HG02973 (cell line): ENCODE results near the gene SLC16A3.

Experiments
- ATAC-seq: cut with Tn5 transposase; IDR thresholded peaks from one replicate; pipeline ENCODE4 v1.9.1; 2021; ENCODE audit warnings: moderate library complexity; ENCODE audit not compliant: unreplicated experiment

SLC16A3 gene

DNA sequence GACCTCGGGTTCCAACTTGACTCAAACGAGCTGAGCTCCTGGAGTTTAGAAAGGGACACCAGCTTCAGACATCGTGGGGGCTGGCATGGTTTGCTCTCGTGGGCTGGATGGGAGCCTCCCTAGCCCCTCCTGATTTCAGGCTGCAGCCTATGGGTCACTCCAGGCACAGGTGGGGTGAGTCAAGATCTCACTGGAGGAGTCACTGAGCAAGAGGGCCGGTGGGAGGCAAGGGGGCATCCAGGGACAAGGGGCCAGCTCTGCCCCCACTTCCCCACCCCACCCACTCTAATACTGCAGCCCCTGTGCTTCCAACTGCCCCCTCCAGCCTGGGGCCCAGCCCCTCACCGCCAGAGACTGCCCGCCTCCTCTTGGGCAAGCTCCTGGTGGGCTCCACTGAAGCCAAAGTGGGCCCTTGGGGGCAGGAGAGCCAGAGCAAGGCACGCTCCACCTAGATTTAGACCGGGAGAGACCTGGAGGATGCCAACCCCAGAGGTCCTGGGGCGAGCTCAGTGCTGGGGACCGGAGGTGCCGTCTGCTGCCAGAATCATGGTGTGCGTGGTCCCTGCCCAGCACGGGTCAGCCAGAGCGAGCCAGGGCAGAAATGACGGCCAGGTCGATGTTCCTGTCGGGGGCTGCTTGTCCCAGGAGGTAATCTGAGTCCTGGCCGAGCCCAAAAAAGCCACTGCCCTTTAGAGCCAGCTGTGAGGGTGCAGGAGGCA is 6.4 kb downstream of the SLC16A3 start:
- no peak for ATAC-seq

DNA sequence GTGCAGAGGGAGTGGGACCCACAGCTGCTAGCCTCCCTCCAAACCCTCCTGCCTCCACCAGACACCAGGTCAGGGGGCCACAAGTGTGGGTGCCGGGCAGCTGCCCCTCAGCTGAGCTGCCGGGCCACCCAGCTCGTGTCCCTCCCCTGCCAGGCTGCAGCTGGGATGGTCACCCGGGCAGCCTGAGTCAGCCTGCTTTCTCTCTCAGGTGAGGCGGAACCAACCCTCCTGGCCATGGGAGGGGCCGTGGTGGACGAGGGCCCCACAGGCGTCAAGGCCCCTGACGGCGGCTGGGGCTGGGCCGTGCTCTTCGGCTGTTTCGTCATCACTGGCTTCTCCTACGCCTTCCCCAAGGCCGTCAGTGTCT is 6.9 kb downstream of the SLC16A3 start:
- no peak for ATAC-seq

DNA sequence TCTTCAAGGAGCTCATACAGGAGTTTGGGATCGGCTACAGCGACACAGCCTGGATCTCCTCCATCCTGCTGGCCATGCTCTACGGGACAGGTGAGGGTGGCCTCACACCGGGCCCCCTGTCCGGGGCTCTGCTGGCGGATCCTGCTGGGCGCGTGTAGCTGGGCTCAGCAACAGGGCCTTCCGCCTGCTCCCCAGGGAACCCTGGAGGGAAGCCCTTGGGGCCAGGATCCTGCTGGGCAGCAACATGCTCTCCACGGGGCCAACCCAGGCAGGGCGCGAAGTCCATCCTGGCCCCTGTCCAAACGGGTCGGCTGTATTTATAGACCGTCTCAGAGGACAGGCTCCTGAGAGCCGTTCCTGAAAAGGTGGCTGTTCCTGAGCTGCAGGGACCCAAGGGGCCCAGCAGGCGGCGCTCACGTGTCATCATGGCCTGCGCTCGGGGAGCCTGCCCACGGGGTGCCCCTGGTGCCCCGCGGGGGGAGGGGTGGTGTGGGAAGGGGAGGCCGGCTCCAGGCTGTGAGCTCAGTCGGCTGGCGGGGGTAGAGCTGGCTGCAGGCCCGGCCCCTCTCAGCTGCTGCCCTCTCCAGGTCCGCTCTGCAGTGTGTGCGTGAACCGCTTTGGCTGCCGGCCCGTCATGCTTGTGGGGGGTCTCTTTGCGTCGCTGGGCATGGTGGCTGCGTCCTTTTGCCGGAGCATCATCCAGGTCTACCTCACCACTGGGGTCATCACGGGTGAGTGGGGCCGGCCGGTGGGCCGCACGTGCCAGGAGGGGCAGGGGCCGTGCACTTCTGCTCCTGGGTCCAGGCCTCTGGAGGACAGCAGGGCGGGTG is 7.5 kb downstream of the SLC16A3 start:
- ATAC-seq = no peak

DNA sequence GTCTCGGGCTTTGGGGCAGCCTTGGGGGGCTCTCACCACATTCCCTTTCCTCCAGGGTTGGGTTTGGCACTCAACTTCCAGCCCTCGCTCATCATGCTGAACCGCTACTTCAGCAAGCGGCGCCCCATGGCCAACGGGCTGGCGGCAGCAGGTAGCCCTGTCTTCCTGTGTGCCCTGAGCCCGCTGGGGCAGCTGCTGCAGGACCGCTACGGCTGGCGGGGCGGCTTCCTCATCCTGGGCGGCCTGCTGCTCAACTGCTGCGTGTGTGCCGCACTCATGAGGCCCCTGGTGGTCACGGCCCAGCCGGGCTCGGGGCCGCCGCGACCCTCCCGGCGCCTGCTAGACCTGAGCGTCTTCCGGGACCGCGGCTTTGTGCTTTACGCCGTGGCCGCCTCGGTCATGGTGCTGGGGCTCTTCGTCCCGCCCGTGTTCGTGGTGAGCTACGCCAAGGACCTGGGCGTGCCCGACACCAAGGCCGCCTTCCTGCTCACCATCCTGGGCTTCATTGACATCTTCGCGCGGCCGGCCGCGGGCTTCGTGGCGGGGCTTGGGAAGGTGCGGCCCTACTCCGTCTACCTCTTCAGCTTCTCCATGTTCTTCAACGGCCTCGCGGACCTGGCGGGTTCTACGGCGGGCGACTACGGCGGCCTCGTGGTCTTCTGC is 8.4 kb downstream of the SLC16A3 start:
- ATAC-seq = no peak

DNA sequence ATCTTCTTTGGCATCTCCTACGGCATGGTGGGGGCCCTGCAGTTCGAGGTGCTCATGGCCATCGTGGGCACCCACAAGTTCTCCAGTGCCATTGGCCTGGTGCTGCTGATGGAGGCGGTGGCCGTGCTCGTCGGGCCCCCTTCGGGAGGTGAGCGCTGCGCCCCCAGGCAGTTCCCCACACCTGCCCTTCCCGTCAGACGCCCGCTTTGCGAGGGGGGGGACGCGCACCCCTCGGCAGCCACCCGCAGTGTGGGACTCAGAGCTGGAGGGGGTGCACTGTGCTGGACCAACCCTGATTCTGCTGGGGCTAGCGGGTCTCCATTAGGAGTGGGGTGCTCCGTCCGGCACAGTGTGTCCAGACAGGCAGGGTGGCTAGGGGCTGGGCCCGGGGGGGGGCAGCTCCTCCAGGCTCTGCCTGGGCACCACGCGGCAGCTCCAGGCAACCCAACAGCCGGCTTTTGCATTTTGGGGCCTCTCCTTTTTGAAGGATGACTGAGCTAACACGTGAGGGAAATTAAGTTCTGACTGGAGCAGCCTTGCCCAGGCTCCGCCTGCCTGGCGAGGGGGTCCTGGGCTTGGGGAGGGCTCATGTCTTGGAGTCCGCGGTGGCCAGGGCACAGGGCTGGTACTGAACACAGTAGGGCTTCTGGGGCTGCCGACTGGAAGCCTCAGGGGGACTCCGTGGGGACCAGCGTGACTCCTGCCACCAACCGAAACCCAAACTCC is 9.1 kb downstream of the SLC16A3 start:
- no peak for ATAC-seq

DNA sequence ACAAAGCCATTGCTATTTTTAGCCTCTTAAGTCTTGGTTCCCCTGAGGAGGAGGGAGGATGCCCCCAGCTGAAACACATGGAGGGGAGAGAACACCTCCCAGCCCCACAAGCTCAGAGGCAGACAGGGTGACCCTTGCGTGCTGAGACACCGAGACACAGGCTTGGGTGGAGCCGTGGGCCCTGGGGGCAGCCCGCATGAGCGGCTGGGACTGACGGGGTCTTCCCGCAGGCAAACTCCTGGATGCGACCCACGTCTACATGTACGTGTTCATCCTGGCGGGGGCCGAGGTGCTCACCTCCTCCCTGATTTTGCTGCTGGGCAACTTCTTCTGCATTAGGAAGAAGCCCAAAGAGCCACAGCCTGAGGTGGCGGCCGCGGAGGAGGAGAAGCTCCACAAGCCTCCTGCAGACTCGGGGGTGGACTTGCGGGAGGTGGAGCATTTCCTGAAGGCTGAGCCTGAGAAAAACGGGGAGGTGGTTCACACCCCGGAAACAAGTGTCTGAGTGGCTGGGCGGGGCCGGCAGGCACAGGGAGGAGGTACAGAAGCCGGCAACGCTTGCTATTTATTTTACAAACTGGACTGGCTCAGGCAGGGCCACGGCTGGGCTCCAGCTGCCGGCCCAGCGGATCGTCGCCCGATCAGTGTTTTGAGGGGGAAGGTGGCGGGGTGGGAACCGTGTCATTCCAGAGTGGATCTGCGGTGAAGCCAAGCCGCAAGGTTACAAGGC is 9.8 kb downstream of the SLC16A3 start:
- ATAC-seq = no peak

DNA sequence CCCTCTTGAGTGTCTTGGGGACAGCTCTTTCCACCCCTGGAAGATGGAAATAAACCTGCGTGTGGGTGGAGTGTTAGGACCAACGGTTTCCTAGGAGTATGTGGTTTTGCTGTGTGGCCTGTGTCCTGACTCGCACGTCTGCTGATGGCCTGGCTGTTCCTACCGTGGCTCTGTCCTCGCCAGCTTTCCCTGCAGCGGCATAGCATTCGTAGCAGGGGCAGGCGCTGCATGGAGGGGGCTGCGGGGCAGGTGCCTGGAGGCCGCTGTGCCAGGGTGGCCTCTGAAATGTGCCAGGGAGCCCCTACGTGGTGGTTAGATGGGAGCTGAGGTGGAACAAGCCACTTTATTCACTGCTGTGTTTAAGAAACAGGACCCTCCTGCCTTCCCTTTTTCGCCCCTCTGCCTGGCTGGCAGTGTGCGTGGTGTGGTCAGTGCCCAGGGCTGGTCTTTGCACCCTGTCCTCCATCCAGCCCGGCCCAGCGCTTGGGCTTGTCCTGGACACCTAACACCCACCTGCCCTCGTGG is 10.6 kb downstream of the SLC16A3 start:
- no peak for ATAC-seq

DNA sequence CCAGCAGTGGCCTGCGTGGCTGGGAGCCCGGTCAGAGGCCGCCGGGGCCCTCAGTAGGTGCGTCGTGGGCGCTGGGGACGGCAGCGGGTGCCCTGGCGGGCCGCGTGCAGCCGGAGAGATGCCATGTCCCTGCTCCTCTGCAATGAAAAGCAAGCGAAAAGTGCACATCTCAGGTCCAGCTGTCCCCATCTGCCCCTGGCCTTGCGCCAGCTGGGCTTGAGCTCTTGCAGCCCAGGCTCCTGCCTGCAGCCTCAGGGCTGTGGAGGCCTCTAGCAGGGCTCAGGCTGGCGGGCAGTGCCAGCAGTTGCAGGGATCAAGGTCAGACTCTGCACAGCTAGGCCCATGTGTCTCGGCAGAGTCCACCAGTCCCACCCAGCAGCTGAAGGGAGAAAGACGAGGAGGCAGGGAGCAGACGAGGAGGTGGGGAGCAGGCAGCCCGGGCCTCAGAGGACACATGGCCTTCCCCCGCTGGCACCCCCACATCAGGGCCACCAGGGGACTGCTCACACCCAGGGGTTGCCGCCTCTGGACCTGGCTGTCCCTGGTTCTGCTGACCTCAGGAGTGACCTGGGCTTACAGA is 11.2 kb downstream of the SLC16A3 start:
- ATAC-seq = no peak

DNA sequence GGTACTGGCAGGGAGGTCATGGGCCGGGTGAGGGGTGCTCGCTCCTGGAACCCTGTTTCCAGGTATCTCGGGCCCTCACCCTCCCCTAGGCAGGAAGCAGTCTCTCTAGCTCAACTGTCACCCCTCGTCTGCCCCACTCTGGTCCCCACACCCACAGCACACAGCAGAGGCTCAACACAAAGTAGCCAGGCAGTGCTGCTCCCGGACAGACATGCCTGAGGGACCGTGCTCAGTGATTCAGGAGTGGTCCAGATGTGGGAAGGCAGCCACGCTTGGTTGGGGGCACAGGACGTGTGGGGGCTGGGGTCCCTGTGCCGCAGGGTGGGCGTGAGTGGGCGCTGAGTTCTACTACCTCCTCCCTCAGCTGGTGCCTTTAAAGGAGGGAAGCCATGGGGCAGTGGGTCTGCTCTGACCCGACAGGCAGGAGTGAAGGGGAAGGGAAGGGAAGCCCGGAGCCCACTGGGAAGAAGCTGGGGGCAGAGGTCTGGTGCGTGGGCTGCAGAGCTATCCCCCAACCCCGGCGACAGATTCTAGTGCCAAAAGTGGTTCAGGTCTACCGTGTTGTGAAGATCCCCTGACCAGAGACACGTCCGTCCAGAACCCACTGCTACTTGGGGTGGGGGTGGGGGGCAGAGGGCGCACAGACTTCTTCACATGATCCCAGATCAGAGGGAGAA is 11.8 kb downstream of the SLC16A3 start:
- no peak for ATAC-seq

DNA sequence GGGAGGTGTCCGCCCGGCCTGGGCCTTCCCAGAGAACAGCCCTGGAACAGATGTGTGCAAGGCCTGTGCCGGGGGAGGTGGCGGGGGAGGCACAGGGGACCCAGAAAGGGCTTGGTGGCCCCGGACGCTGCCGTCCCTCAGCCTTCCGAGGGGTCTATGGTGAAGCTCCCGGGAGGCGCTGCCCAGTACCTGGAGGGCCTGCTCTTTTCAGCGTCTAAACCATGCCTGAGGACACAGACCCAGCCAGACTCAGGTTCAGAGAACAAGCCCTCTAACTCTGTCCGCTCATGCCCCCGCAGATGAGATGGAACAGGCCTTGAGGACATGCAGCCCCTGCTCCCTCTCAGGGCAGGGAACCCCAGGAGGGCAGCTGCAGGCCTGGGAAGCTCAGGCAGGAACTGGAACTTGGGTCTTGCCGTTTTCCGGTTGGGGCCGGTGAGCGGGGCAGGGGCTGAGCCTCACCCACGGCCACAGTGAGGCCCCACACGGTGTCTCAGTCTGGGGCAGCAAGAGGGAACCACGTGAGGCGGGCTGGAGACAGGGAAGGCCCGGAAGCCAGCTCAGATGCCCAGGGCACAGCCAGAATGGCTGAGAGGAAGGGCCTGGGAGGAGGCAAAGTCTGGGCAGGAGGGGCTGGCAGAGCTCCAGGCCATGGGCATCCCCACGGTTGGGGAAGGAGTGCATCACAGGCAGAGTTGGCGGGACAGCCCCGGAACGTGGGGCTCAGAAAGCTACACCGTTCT is 12.5 kb downstream of the SLC16A3 start:
- no peak for ATAC-seq

DNA sequence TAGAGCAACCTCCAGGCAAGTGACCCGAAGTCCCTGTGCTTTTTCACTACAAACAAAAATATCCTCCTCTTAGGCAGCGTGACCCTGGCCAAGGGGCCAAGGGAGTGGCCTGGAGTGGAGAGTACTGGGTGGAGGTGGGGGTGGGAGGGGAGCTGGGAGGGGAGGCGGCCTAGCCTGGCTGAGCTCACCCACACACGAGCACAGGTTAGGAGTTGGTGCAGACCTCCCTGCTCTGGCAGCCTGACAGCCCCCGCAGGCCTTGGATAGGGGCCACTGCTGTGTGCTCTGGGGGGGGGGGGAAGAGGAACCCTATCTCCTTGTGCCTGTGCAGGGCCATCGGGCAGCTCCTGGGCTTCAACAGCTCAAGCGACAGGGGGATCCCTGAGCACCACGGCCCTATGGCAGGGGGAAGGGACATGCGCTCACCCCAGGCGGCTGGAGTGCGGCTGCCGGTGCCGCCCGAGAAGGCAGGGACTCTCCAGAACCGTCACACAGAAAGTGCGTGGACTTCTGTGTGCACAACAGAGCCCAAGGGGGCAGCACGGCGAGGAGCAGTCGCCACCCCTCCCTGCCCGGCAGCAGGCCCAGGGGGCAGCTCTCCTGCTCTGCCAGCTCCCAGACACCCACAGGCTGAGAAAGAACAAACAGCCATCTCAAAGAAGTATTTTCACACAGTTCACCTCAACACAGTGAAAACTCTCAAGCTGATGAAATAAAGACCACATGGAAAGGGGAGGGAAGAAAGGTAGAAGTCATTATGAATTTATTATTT is 13.3 kb downstream of the SLC16A3 start:
- no peak for ATAC-seq

DNA sequence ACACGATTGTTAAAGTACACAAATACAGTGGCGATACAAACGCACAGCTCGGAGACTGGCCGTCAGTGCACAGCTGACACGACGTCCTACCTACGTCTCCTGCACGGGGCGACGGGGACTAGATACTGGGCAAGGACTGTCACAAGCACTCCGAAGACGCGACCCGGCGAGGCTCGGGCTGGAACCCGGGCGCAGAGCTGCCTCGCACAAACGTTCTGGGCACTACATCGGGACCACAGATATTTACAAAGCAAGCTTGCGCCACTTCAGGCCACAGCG is 13.8 kb downstream of the SLC16A3 start:
- no peak for ATAC-seq

DNA sequence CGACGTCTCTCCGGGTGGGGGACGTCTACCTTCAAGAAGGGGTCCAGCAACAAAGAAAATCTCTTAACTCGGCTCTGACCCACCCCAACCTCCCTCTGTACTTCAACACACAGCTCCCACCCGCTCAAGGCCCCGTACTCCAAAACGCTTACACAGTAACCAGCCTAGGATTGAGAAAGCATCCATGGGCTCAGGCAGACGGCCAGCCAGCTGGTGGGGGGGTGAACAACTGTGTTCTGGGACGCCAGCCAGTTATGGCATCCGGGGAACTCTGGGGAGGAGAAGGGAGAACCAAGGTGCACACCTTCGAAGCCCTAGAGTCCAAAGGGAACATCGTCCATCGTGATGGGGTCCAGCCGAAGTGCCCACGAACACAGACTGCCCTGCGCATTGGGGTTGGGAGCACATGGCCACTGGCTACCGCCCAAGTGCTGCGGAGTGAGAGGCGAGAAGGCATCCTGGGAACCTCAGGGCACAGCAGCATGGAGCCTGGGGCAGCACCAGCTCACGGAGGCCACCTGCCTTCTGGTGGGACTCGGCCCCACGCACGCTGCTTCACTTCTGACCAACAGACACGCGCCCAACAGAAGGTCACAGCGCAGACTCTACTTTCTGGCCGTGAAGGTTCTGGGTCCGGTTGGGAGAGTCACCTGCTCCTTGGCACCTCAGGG is 14.3 kb downstream of the SLC16A3 start:
- no peak for ATAC-seq

DNA sequence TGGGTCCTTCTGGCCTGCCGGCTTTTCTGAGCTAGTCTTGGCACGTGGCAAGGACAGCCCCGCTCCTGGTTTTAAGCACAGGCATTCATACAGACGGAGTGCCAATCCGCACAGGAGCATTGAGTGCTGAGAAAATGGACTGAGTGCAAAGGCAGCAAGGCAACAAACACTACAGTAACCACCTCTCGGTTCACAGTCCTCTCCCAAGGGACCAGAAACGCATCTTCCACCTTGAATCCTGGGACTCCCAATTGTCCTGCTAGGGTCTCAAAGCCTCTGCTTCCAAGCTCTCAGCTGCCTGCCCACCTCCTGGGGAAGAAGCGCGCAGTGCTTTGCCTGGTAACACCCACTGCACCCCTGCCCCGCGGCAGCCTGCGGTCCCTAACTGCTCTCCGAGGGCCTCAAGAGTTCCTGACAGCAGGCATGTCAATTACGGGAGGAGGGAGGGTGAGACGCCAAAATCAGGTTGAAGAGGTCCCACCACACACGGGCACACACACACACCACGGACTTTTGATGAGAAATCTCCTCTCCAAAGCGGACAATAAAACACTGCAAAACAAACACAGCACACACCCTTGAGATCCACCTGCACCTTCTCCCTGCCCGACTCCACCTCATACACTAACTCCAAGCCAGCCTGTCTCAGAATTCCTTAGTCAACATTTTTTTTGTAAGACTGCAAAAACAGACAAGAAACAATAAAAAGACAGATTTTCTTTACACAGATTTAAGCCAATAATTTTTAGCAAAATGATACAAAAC is 15.0 kb downstream of the SLC16A3 start:
- no peak for ATAC-seq

DNA sequence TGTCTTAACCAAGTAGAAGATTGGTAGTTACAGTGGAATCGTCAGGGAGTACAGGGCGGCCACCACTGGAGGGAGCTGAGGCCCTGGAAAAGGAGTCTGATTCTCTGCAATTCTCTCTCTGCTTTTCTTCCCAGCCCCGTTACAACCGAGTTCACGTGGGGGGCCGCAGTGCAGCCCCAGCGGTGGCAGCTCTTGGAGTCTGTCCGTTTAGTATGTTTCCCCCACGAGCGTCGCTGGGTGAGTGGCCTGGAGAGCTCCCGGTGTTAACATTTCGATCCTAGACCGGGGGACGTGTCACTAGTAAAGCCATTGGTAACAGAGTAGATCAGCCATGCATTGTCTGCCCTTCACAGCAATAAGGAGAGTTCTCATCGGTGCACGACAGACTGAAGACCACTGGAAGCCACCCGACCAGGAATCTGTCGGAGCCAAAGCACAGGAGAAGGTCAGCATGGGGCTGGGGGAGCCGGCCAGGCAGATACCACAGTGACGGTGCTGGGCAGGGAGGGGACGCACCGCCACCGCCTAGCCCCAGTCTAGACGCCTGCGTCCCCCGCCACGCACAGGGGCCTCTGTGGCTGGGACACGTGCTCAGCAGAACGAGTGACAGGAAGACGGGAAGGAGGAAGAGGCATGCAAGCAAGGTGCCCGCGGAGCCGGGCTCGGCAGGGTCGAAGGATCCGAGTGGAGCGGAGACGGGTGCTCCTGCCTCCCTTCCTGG is 15.7 kb downstream of the SLC16A3 start:
- no peak for ATAC-seq
